Suprapubic skin (tissue), 4 donors: ENCODE data around the gene CENPN. TPM values are rescaled to one million over a fixed set of nuclear protein-coding genes. Genes with fewer than 3 reads are reported as not detected.

Source experiments
- DNase-seq, 2 donors: peaks; one replicate each; pipeline ENCODE4 v3.0.0-alpha.2; 2019; ENCODE audit warnings: low spot score in 2 of 2
- H3K27ac ChIP-seq: fragments of 200-600 bp; sonication (generic); one replicate; pipeline ENCODE4 v1.5.1; 2019
- H3K27me3 ChIP-seq: fragments of 200-600 bp; sonication (generic); one replicate; pipeline ENCODE4 v1.5.1; 2019
- H3K36me3 ChIP-seq: fragments of 200-600 bp; sonication (generic); one replicate; pipeline ENCODE4 v1.5.1; 2019
- H3K4me1 ChIP-seq: fragments of 200-600 bp; sonication (generic); one replicate; pipeline ENCODE4 v1.5.1; 2019
- H3K4me3 ChIP-seq: fragments of 200-600 bp; sonication (generic); one replicate; pipeline ENCODE4 v1.5.1; 2019; ENCODE audit warnings: mild to moderate bottlenecking
- H3K9me3 ChIP-seq: fragments of 200-600 bp; sonication (generic); one replicate; pipeline ENCODE4 v1.5.1; 2019
- CTCF ChIP-seq, 2 donors: fragments of 200-600 bp in 1 of 2; fragments of 450-650 bp in 1 of 2; sonication (generic) in 1 of 2; IDR thresholded peaks; one replicate each; pipeline ENCODE4 v1.5.1; 2016 to 2019; ENCODE audit warnings: antibody characterized with exemption in 2 of 2, mild to moderate bottlenecking in 1 of 2, moderate library complexity in 1 of 2
- EP300 ChIP-seq: sonication (generic); formaldehyde crosslinking; IDR thresholded peaks from one replicate; pipeline ENCODE4 v1.6.1; 2017; ENCODE audit warnings: antibody characterized with exemption
- POLR2A ChIP-seq, 2 donors: fragments of 450-650 bp; IDR thresholded peaks; one replicate each; pipeline ENCODE4 v1.6.1; 2017; ENCODE audit warnings: antibody characterized with exemption in 2 of 2, mild to moderate bottlenecking in 2 of 2, moderate library complexity in 2 of 2
- POLR2AphosphoS5 ChIP-seq, 3 donors: sonication (generic); formaldehyde crosslinking; IDR thresholded peaks; one replicate each; pipeline ENCODE4 v1.6.1; 2017; ENCODE audit warnings: antibody characterized with exemption in 3 of 3
- WGBS: methylation state at CpG from one replicate; pipeline ENCODE4 v1.1.5; 2018; 5-methylcytosine and 5-hydroxymethylcytosine counted together
- total RNA-seq, 4 donors: library from RNA; depleted of rRNA; stranded (reverse); fragments of >200 nt; gene quantifications; one replicate each; pipeline ENCODE4 v1.1.0, GENCODE V29; 2016

CENPN gene
- total RNA-seq, 4 donors from 2014 or later: 2.5 to 7.6 (median 5.5) TPM

GRCh38 chr16:80968386-80969113, 38.5 kb upstream of the CENPN start:
- no peak for TF ChIP-seq CTCF (IDR thresholded peaks at IDR 0.05)
- no peak for TF ChIP-seq EP300
- no peak for TF ChIP-seq POLR2A (IDR thresholded peaks at IDR 0.05)
- TF ChIP-seq POLR2AphosphoS5 (IDR thresholded peaks at IDR 0.05): no peak
- 93% methylated on average over 4 of the region's 4 CpGs for WGBS
- no peaks in the 10 kb centered on the region for H3K4me1 ChIP-seq
- H3K36me3 ChIP-seq: no peaks in the 10 kb centered on the region
- no peak overlapping the region for H3K4me3 ChIP-seq
- no peaks in the 10 kb centered on the region for H3K27me3 ChIP-seq
- no peak for DNase-seq
- H3K27ac ChIP-seq: no peak overlapping the region
- H3K9me3 ChIP-seq: no peaks in the 10 kb centered on the region

GRCh38 chr16:80969114-80969484, 37.9 kb upstream of the CENPN start:
- Histone ChIP-seq H3K27ac (no peak overlapping the region), H3K27me3 (no peaks in the 10 kb centered on the region), H3K4me1 (no peaks in the 10 kb centered on the region), H3K36me3 (no peaks in the 10 kb centered on the region), H3K4me3 (no peak overlapping the region), H3K9me3 (no peaks in the 10 kb centered on the region)
- DNase-seq: no peak
- TF ChIP-seq CTCF (IDR thresholded peaks at IDR 0.05): no peak
- no peak for TF ChIP-seq POLR2AphosphoS5 (IDR thresholded peaks at IDR 0.05)
- TF ChIP-seq EP300: no peak
- TF ChIP-seq POLR2A (IDR thresholded peaks at IDR 0.05): no peak
- 100% methylated on average over 3 of the region's 3 CpGs for WGBS

GRCh38 chr16:80971819-80972218, 35.2 kb upstream of the CENPN start:
- Histone ChIP-seq H3K4me1 (no peaks in the 10 kb centered on the region), H3K27ac (no peak overlapping the region), H3K9me3 (no peaks in the 10 kb centered on the region), H3K27me3 (no peaks in the 10 kb centered on the region), H3K4me3 (no peak overlapping the region), H3K36me3 (peaks cover 12% of the 10 kb centered on the region)
- no peak for DNase-seq
- WGBS: 77% methylated on average over 2 of the region's 2 CpGs
- TF ChIP-seq CTCF (IDR thresholded peaks at IDR 0.05): no peak
- no peak for TF ChIP-seq POLR2A (IDR thresholded peaks at IDR 0.05)
- no peak for TF ChIP-seq POLR2AphosphoS5 (IDR thresholded peaks at IDR 0.05)
- no peak for TF ChIP-seq EP300

GRCh38 chr16:80972611-80973010, 34.4 kb upstream of the CENPN start:
- Histone ChIP-seq H3K36me3 (peaks cover 12% of the 10 kb centered on the region), H3K9me3 (no peaks in the 10 kb centered on the region), H3K4me1 (no peaks in the 10 kb centered on the region), H3K27ac (no peak overlapping the region), H3K27me3 (no peaks in the 10 kb centered on the region), H3K4me3 (no peak overlapping the region)
- no peak for DNase-seq
- WGBS: 92% methylated on average over 4 of the region's 4 CpGs
- TF ChIP-seq CTCF (IDR thresholded peaks at IDR 0.05): no peak
- no peak for TF ChIP-seq EP300
- no peak for TF ChIP-seq POLR2A (IDR thresholded peaks at IDR 0.05)
- TF ChIP-seq POLR2AphosphoS5 (IDR thresholded peaks at IDR 0.05): no peak

GRCh38 chr16:80973991-80974390, 33.0 kb upstream of the CENPN start:
- no peak for DNase-seq
- no peak overlapping the region for H3K4me3 ChIP-seq
- H3K4me1 ChIP-seq: no peaks in the 10 kb centered on the region
- no peak for TF ChIP-seq POLR2AphosphoS5 (IDR thresholded peaks at IDR 0.05)
- no peak for TF ChIP-seq CTCF (IDR thresholded peaks at IDR 0.05)
- no peaks in the 10 kb centered on the region for H3K9me3 ChIP-seq
- H3K27me3 ChIP-seq: no peaks in the 10 kb centered on the region
- WGBS: 84% methylated on average over 3 of the region's 4 CpGs
- peaks cover 12% of the 10 kb centered on the region for H3K36me3 ChIP-seq
- H3K27ac ChIP-seq: no peak overlapping the region
